Astrocyte (in vitro differentiated cells and primary cell): ENCODE data around the gene NTSR1. TPM values are rescaled to one million over a fixed set of nuclear protein-coding genes. Genes with fewer than 3 reads are reported as not detected.

Experiments
- DNase-seq: peaks from one replicate; pipeline ENCODE4 v3.0.0-alpha.2; 2010; ENCODE audit warnings: low read depth
- FAIRE-seq: peaks from 2 replicates; lab custom pipeline; 2011; peaks lifted over from hg19 to GRCh38; lab: Jason Lieb, UNC
- H2AFZ ChIP-seq: 2 replicates; pipeline ENCODE4 v1.6.0; 2012; ENCODE audit warnings: low read depth, low read length, inconsistent platforms
- H3K27ac ChIP-seq: 2 replicates; pipeline ENCODE4 v1.5.1; 2011; ENCODE audit warnings: low read depth, low read length, inconsistent platforms
- H3K27me3 ChIP-seq: 2 replicates; pipeline ENCODE4 v1.6.0; 2011; ENCODE audit warnings: low read length, inconsistent platforms; ENCODE audit not compliant: insufficient read depth
- H3K36me3 ChIP-seq: 2 replicates; pipeline ENCODE4 v1.5.1; 2011; ENCODE audit warnings: low read length, inconsistent platforms; ENCODE audit not compliant: insufficient read depth
- H3K4me1 ChIP-seq: 2 replicates; pipeline ENCODE4 v1.5.1; 2011; ENCODE audit warnings: low read length, inconsistent platforms; ENCODE audit not compliant: insufficient read depth
- H3K4me2 ChIP-seq: 2 replicates; pipeline ENCODE4 v1.6.0; 2012; ENCODE audit warnings: low read length, inconsistent platforms
- H3K4me3 ChIP-seq: 2 replicates; pipeline ENCODE4 v1.5.1; 2011; ENCODE audit warnings: low read depth, mild to moderate bottlenecking, low read length, inconsistent platforms; ENCODE audit not compliant: insufficient read depth
- H3K79me2 ChIP-seq: 2 replicates; pipeline ENCODE4 v1.6.0; 2012; ENCODE audit warnings: mild to moderate bottlenecking, low read length, inconsistent platforms; ENCODE audit not compliant: insufficient read depth
- H3K9ac ChIP-seq: 2 replicates; pipeline ENCODE4 v1.6.0; 2012; ENCODE audit warnings: mild to moderate bottlenecking, low read length, inconsistent platforms
- H3K9me3 ChIP-seq: 2 replicates; pipeline ENCODE4 v1.5.1; 2012; ENCODE audit warnings: low read depth, mild to moderate bottlenecking, low read length, inconsistent platforms; ENCODE audit not compliant: insufficient read depth
- H4K20me1 ChIP-seq: 2 replicates; pipeline ENCODE4 v1.6.0; 2012; ENCODE audit warnings: low read length, inconsistent platforms; ENCODE audit not compliant: insufficient read depth
- H3K27ac Mint-ChIP-seq: one replicate; pipeline ENCODE4 v1.8.0; 2021; ENCODE audit warnings: mild to moderate bottlenecking, mixed read lengths; ENCODE audit not compliant: unreplicated experiment
- H3K27me3 Mint-ChIP-seq: one replicate; pipeline ENCODE4 v1.8.0; 2021; ENCODE audit warnings: low read depth, mixed read lengths; ENCODE audit not compliant: unreplicated experiment
- H3K36me3 Mint-ChIP-seq: one replicate; pipeline ENCODE4 v1.8.0; 2021; ENCODE audit warnings: low read depth, mixed read lengths; ENCODE audit not compliant: unreplicated experiment
- H3K4me1 Mint-ChIP-seq: one replicate; pipeline ENCODE4 v1.8.0; 2021; ENCODE audit warnings: low read depth, mixed read lengths; ENCODE audit not compliant: unreplicated experiment
- H3K4me3 Mint-ChIP-seq: one replicate; pipeline ENCODE4 v1.8.0; 2021; ENCODE audit warnings: mild to moderate bottlenecking, moderate library complexity, mixed read lengths; ENCODE audit not compliant: unreplicated experiment
- H3K9me3 Mint-ChIP-seq: one replicate; pipeline ENCODE4 v1.8.0; 2021; ENCODE audit warnings: mild to moderate bottlenecking, mixed read lengths; ENCODE audit not compliant: unreplicated experiment
- CTCF ChIP-seq: IDR thresholded peaks from 2 replicates; pipeline ENCODE4 v1.5.1; 2011; ENCODE audit warnings: low read depth, mild to moderate bottlenecking, inconsistent platforms, low read length, moderate library complexity; ENCODE audit not compliant: insufficient read depth
- EZH2 ChIP-seq: IDR thresholded peaks from 2 replicates; pipeline ENCODE4 v1.6.1; 2012; ENCODE audit warnings: mild to moderate bottlenecking, low read length, inconsistent platforms; ENCODE audit not compliant: insufficient read depth
- total RNA-seq: library from RNA; stranded (reverse); gene quantifications from 2 replicates; pipeline ENCODE4 v1.2.1, GENCODE V29; 2021

NTSR1 gene
- total RNA-seq, 1 donor from 2014 or later: 0.16 TPM

GRCh38 chr20:62716941-62717310 lies 8.3 kb downstream of the NTSR1 start:
- Histone ChIP-seq H3K27ac (no peak overlapping the region), H3K27me3 (peaks cover 20% of the 10 kb centered on the region), H3K4me2 (no peak overlapping the region), H3K36me3 (no peaks in the 10 kb centered on the region), H4K20me1 (no peaks in the 10 kb centered on the region), H3K4me1 (no peaks in the 10 kb centered on the region), H3K4me3 (no peak overlapping the region), H2AFZ (no peak overlapping the region), H3K9me3 (peaks cover 15% of the 10 kb centered on the region), H3K9ac (no peak overlapping the region), H3K79me2 (no peaks in the 10 kb centered on the region)
- H3K27ac Mint-ChIP-seq: no peak overlapping the region
- DNase-seq (no peak), FAIRE-seq (no peak)
- peaks cover 31% of the 10 kb centered on the region for H3K9me3 Mint-ChIP-seq
- peaks cover 12% of the 10 kb centered on the region for H3K4me1 Mint-ChIP-seq
- no peak for TF ChIP-seq CTCF
- TF ChIP-seq EZH2: no peak
- peaks cover 6% of the 10 kb centered on the region for H3K36me3 Mint-ChIP-seq
- H3K27me3 Mint-ChIP-seq: peaks cover 56% of the 10 kb centered on the region
- no peak overlapping the region for H3K4me3 Mint-ChIP-seq

GRCh38 chr20:62717933-62718332 lies 9.3 kb downstream of the NTSR1 start:
- peaks cover 6% of the 10 kb centered on the region for H3K36me3 Mint-ChIP-seq
- Histone ChIP-seq H3K27me3 (peaks cover 24% of the 10 kb centered on the region), H3K4me3 (no peak overlapping the region), H3K27ac (no peak overlapping the region), H3K36me3 (no peaks in the 10 kb centered on the region), H3K4me2 (no peak overlapping the region), H3K79me2 (no peaks in the 10 kb centered on the region), H3K9ac (no peak overlapping the region), H3K9me3 (peaks cover 18% of the 10 kb centered on the region), H4K20me1 (no peaks in the 10 kb centered on the region), H2AFZ (no peak overlapping the region), H3K4me1 (no peaks in the 10 kb centered on the region)
- peaks cover 37% of the 10 kb centered on the region for H3K9me3 Mint-ChIP-seq
- no peak overlapping the region for H3K4me3 Mint-ChIP-seq
- H3K27ac Mint-ChIP-seq: no peak overlapping the region
- no peak for DNase-seq
- H3K4me1 Mint-ChIP-seq: peaks cover 12% of the 10 kb centered on the region
- TF ChIP-seq EZH2: no peak
- no peak for TF ChIP-seq CTCF
- FAIRE-seq: no peak
- peaks cover 56% of the 10 kb centered on the region for H3K27me3 Mint-ChIP-seq

GRCh38 chr20:62718546-62718945 lies 9.9 kb downstream of the NTSR1 start:
- Histone ChIP-seq H3K4me3 (no peak overlapping the region), H3K9me3 (peaks cover 18% of the 10 kb centered on the region), H3K27me3 (peaks cover 24% of the 10 kb centered on the region), H3K36me3 (no peaks in the 10 kb centered on the region), H3K4me2 (no peak overlapping the region), H3K79me2 (no peaks in the 10 kb centered on the region), H3K4me1 (peaks cover 2% of the 10 kb centered on the region), H3K27ac (no peak overlapping the region), H2AFZ (no peak overlapping the region), H4K20me1 (no peaks in the 10 kb centered on the region), H3K9ac (no peak overlapping the region)
- Mint-ChIP-seq H3K27ac (no peak overlapping the region), H3K27me3 (peaks cover 55% of the 10 kb centered on the region), H3K4me3 (no peak overlapping the region), H3K4me1 (peaks cover 12% of the 10 kb centered on the region), H3K36me3 (peaks cover 6% of the 10 kb centered on the region), H3K9me3 (peaks cover 37% of the 10 kb centered on the region)
- no peak for FAIRE-seq
- no peak for DNase-seq
- TF ChIP-seq EZH2: no peak
- no peak for TF ChIP-seq CTCF
